Hematopoietic multipotent progenitor cell treated with erythropoietin and hydrocortisone succinate and interleukin-3 and kit ligand, for 8 days (in vitro differentiated cells): ENCODE measurements around the gene MAMDC2.

Source experiments
- DNase-seq: peaks from one replicate; pipeline ENCODE4 v3.0.0-alpha.2; 2015

MAMDC2 gene

GRCh38 chr9:70111042-70111602, 67.5 kb downstream of the MAMDC2 start:
- DNase-seq, result peak; percentile 60

DNA sequence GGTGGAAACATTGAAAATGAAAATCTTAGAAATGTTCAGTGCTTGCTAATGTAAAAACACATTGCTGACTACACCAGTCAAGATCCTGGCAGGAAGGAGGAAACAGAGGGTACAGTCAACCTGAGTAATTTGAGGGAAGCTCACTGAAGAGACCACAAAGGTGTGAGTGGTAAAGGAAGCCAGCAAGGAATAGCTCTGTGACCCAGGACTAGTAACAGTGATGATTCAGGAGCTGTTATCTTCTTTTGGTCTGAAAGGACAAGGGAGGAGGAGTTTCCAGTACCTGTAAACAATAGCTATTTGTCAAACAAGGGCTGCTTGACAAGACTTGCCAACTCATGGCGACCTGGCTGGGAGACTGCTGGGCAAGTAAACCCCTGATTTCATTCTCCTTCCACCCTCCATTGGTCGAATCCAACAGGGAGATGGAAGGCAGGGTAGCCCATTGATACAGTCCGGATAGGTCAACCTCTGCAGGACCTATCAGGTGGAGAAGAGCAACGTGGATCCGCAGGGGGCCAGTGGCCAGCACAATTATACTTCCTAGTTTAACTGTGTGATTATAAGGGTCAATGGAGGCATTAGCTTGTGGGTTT, 68.1 kb downstream of the MAMDC2 start:
- DNase-seq, result no peak

GRCh38 chr9:70112981-70113380, 69.3 kb downstream of the MAMDC2 start:
- DNase-seq, result no peak

DNA sequence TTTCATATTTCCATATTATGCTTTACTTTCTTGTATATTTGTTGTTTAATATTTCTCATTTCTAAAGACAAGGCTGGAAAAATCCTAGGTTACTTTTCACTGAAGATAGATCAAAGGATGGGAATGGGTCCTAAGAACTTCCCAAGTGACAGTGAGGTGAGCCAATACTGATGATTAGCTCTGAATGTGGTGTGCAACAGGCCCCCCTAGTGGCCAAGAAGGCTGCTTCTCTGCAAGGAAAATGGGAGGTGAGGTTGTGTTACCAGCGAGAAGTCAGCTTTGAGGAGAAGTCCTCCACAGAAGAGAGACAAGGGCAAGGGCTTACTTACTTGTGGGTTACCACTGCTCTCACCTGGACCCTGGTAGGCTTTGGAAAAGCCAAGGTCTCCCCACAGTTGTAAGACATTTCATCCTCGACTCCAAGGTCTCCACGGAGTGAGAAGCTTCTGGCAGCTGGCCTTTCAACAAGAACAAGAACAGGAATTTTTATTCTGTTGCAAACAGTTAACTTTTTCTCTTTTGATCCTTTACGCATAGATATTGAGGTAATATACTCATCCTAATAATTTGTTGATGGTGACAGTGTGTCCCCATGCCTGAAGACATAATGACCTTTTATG, 69.9 kb downstream of the MAMDC2 start:
- DNase-seq, result peak; percentile 41

GRCh38 chr9:70114898-70115297, 71.2 kb downstream of the MAMDC2 start:
- DNase-seq, result no peak

DNA sequence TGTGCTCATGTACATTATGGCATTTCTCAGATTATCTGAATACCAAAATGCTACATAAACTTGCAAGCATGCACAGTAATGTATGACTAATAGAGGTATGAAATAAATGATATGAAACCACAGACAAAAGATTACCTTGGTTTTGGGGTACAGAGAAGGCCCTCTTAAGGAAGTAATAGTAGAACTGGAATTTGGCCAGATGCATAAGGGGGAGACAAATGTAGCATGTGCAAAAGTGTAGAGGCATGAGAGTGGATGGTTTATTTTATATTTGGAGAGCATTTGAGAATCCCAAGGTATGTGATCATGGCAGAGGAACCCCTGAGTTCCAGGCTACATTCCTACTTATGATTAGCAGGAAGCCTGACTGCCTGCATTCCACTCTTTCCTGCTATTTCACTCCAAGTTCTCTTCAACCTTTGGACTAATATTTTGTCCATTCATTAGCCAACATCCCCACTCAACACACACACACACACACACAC, 74.2 kb downstream of the MAMDC2 start:
- DNase-seq, result no peak

DNA sequence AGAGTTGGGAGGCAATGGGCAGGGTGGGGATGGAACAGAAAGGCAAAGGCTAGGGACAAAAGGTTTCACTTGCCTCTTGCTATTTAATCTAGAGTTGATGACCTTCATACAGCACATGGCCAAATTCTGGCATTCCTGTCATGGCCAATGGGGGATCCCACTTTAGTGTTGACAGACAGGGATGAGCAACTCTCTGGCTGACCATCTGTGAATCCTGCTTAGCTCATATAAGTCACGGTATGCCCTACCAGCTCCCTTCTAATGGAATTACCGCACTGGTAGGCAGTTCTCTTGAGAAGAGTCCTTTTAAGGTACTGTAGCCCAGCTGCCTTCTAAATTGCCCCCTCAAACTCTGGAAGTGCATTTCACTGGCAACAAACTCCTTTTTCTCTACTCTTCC, 76.1 kb downstream of the MAMDC2 start:
- no peak for DNase-seq

- DNase-seq, result peak; percentile 84
Observed at GRCh38 chr9:70120834-70121510, 77.3 kb downstream of the MAMDC2 start.

DNA sequence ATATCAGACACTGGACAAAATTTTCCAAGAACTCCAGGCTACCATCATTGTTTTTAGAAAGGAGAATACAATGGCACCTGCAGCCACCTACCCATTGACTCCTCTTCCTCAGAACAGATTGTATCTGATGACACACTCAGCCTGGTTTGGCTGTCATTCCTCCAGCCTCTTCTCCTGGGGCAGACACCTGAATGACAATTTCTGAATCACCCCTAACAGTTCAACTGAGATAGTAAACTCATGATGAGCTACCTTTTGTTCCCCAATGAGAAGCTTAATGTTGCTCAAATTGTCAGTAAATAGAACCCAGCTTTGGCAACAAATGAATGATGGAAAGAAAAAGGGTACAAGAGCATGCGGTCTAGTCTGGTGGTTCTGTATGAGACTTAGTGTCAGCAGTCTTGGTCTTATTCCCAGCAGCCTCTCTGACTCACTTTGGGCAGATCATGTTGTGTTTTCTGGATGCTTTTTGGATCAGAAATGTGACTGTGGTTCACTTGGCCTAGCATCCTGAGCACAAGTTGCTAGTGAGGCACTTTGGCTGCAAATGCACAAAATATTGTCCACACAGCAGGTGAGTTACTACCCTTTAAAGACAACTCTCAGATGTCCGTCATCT, 78.3 kb downstream of the MAMDC2 start:
- no peak for DNase-seq

- no peak for DNase-seq
Observed at GRCh38 chr9:70123695-70124094, 80.0 kb downstream of the MAMDC2 start.

- DNase-seq, result no peak
Observed at GRCh38 chr9:70125621-70126263, 82.1 kb downstream of the MAMDC2 start.

DNA sequence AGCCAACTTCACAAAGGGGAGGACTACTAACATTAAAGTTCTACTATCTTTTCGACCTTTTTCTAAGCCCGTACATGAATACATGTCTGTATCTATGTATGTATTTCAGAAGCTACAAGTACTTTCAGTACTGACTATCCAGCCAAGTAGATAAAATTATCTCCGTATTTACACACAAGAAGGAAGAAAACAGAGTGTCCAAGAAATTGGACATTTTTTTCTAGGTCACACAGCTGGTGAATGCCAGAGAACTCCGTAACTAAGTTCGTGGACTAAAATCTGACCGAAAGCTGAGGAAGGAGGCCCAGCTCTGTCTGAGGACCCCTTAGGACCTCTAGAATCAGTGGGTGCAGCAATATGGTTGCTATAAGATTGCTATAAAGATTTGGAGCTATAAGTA, 83.4 kb downstream of the MAMDC2 start:
- no peak for DNase-seq

GRCh38 chr9:70127540-70128416, 84.1 kb downstream of the MAMDC2 start:
- DNase-seq, result no peak

GRCh38 chr9:70130266-70130665, 86.6 kb downstream of the MAMDC2 start:
- no peak for DNase-seq

- DNase-seq, result no peak
Observed at GRCh38 chr9:70131296-70131695, 87.6 kb downstream of the MAMDC2 start.

GRCh38 chr9:70133253-70134208, 89.9 kb downstream of the MAMDC2 start:
- DNase-seq, result no peak

DNA sequence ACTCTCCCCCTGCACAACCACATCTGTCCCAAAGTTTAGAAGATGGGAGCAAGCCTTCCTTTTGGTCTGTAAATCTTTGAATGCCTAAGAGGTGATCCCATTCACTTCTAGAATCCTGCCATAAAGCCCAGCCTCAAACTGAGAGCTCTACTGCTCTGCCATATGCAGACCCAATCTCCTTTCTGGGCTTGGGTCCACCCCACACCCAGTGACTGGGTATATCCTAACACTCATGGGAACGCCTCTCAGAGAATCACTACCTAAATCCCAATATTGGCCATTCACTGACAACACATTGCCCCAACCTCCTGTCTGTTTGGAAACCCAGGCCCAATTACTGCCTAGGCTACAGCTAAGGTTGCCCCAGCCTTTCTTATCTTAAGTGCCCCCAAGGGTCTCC, 90.7 kb downstream of the MAMDC2 start:
- DNase-seq, result no peak

GRCh38 chr9:70135176-70135575, 91.5 kb downstream of the MAMDC2 start:
- DNase-seq, result no peak

DNA sequence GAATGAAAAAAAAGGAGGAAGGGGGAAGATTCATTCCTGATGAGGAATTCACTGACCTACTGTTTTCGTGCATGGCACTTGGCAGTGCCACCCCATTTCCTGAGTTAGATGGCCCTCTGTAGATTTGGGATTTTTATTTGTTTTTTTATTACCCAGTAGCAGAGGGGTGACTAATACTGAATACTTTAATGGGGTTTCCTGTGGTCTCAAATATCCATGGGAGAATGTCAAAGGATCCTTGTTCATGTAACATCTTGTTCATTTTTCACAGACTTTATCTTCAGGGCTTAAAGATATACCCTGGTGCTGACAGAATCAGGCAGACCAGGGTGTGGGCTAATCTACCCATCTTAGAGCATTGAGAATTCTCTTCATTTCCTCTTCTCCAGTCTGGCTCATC, 93.0 kb downstream of the MAMDC2 start:
- no peak for DNase-seq

DNA sequence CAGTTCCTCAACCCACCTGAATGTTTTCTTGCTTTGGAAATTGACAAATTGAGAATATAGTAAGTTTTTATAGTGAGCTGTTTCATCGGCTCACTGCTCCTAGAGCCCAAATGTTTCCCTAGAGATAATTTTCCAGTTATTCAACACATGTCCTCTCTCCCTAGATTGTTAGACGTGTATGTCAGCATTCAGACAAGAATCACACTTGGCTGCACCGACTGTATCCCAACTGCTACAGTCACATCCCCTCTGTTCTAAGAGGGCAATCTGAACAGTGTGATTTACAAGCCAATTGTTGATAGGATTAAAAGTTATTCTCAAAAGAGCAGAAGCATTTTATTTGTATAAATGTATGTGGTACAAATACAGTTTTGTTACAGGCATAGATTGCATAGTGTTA, 93.9 kb downstream of the MAMDC2 start:
- DNase-seq, result no peak

GRCh38 chr9:70142101-70142500, 98.5 kb downstream of the MAMDC2 start:
- no peak for DNase-seq
